BJ (cell line): ENCODE results near the gene IKBKE. TPM values are rescaled to one million over a fixed set of nuclear protein-coding genes. Genes with fewer than 3 reads are reported as not detected.

ENCODE experiments used
- CTCF ChIA-PET: fragments of 350-600 bp; formaldehyde crosslinking; extraction: SDS; loops from one replicate; lab custom pipeline; 2021; ENCODE audit warnings: antibody characterized with exemption, inconsistent platforms; lab: Yijun Ruan, JAX
- POLR2A ChIA-PET: fragments of 300-600 bp; sonication (Branson Sonifier 250); formaldehyde crosslinking; extraction: SDS; loops from one replicate; lab custom pipeline; 2021; ENCODE audit warnings: antibody characterized with exemption; lab: Charles Lee
- DNase-seq: peaks from one replicate; pipeline ENCODE4 v3.0.0-alpha.2; 2011; ENCODE audit warnings: low read depth
- H3K27me3 ChIP-seq: 2 replicates; pipeline ENCODE4 v1.6.0; 2011; ENCODE audit warnings: low read length; ENCODE audit not compliant: control insufficient read depth, insufficient read depth
- H3K36me3 ChIP-seq: 2 replicates; pipeline ENCODE4 v1.5.1; 2011; ENCODE audit warnings: low read length; ENCODE audit not compliant: control insufficient read depth, insufficient read depth
- H3K4me3 ChIP-seq: 2 replicates; pipeline ENCODE4 v1.5.1; 2011; ENCODE audit warnings: low read depth, mild to moderate bottlenecking, control low read depth, low read length
- polyA plus RNA-seq: library from polyadenylated mRNA; depleted of rRNA; stranded (reverse); fragments of >200 nt; gene quantifications from 2 replicates; pipeline ENCODE4 v1.2.3, GENCODE V29; 2011
- TF ChIP-seq, protein P1 (sequence below): IDR thresholded peaks from 2 replicates; pipeline ENCODE4 v1.5.1; 2011; ENCODE audit warnings: low read depth, mild to moderate bottlenecking, control low read depth, inconsistent platforms, low read length, moderate library complexity; ENCODE audit not compliant: insufficient read depth

IKBKE gene
- polyA plus RNA-seq, 1 experiment = 23.0 TPM

GRCh38 chr1:206537141-206537540 lies 66.9 kb downstream of the IKBKE start:
- no peak for DNase-seq
- CTCF ChIA-PET = interaction anchor here (0.5 to 1.2 kb wide), 3 partner anchors 32 to 46 kb away, joined by 3 to 4 read pairs (median 3); no protein-coding TSS in a partner anchor

DNA sequence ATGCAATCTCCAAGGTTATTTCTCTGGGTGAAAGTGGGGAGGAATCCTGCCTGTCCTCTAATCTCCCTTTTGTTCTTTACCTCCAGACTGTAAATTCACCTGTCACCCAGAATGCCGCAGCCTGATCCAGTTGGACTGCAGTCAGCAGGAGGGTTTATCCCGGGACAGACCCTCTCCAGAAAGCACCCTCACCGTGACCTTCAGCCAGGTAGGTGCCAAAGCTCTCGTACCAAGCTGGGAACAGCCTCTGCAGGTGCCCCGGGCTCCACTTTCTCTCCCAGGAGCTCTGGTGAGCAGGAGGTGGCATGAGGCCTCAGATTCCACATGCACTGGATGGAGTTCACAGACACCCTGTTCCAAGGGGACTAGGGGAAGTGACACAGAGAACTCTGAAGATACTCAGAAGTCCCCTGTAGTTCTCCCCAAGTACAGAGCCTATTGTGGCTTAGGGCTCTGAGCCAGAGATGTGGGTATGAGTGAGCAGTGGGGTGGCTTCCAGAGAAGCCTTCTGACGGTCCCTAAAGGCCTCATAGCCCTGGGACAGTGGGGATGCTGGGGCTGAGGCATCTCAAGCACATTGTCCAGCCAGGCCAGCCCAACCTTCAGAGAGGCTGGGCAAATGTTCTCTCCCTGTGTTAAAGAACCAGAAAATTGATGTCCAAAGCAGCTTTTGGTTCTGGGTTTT lies 68.0 kb downstream of the IKBKE start:
- no peaks in the 10 kb centered on the region; the same call in none of the 2 replicates for H3K27me3 ChIP-seq
- H3K4me3 ChIP-seq = no peak overlapping the region
- DNase-seq = no peak
- TF ChIP-seq, protein P1, sequence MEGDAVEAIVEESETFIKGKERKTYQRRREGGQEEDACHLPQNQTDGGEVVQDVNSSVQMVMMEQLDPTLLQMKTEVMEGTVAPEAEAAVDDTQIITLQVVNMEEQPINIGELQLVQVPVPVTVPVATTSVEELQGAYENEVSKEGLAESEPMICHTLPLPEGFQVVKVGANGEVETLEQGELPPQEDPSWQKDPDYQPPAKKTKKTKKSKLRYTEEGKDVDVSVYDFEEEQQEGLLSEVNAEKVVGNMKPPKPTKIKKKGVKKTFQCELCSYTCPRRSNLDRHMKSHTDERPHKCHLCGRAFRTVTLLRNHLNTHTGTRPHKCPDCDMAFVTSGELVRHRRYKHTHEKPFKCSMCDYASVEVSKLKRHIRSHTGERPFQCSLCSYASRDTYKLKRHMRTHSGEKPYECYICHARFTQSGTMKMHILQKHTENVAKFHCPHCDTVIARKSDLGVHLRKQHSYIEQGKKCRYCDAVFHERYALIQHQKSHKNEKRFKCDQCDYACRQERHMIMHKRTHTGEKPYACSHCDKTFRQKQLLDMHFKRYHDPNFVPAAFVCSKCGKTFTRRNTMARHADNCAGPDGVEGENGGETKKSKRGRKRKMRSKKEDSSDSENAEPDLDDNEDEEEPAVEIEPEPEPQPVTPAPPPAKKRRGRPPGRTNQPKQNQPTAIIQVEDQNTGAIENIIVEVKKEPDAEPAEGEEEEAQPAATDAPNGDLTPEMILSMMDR = no peak
- no peaks in the 10 kb centered on the region for H3K36me3 ChIP-seq
- ChIA-PET POLR2A (no interaction called here), CTCF (no interaction called here)

More at GRCh38 chr1:206537141-206537540, 66.9 kb downstream of the IKBKE start:
- POLR2A ChIA-PET = interaction anchor here (0.6 kb wide), 1 partner anchor 30 kb away, joined by 4 read pairs; no protein-coding TSS in a partner anchor
- H3K36me3 ChIP-seq = no peaks in the 10 kb centered on the region
- TF ChIP-seq, protein P1 = no peak
- no peaks in the 10 kb centered on the region; the same call in none of the 2 replicates for H3K27me3 ChIP-seq
- H3K4me3 ChIP-seq = no peak overlapping the region

- TF ChIP-seq, protein P1 = no peak
- DNase-seq = no peak
- no peaks in the 10 kb centered on the region for H3K36me3 ChIP-seq
- no peaks in the 10 kb centered on the region; the same call in none of the 2 replicates for H3K27me3 ChIP-seq
- no peak overlapping the region for H3K4me3 ChIP-seq
- ChIA-PET CTCF (no interaction called here), POLR2A (no interaction called here)
These were observed 68.8 kb downstream of the IKBKE start for GRCh38 chr1:206538901-206539640.

DNA sequence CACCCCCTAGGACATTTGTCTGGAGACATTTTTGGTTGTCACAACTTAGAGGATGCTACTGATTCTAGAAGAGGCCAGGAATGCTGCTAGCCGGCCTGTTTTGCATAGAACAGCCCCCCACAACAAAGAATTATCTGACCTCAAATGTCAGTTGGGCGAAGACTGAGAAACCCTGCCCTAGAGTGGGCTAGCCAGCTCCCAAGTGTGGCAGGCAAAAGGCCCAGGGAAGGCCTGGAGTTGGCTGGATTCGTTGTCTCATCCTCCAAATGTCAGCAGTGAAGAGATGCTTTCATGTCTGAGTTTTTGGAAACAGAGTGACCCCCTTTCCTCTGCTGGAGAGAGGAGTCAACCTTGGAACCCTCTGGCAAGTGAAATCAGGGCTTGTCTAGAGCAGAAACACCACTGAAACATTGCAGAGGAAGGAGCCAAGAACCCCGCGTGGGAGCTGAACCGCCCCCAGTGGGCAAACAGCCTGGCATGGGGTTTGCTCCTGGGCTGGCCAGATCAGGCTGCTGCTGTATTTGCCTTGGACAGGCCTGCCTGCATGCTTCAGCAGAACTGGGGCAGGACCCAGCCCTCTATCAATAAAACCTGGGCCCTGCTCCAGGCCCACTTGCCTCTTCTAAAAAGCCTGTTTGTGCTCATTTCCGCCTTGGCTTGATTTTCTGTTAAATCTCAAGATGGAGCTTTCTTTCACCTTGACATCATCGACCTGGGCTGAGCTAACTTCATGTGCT lies 69.9 kb downstream of the IKBKE start:
- CTCF ChIA-PET = interaction anchor here (1.0 to 3.5 kb wide), 4 partner anchors 11 to 50 kb away, joined by 3 to 22 read pairs (median 6); no protein-coding TSS in a partner anchor
- POLR2A ChIA-PET = no interaction called here
- no peak for DNase-seq
- TF ChIP-seq, protein P1 = no peak
- no peaks in the 10 kb centered on the region for H3K36me3 ChIP-seq
- H3K4me3 ChIP-seq = no peak overlapping the region
- no peaks in the 10 kb centered on the region; the same call in none of the 2 replicates for H3K27me3 ChIP-seq
